ENCODE measurements around the gene ZNF606. TPM values are rescaled to one million over a fixed set of nuclear protein-coding genes. Genes with fewer than 3 reads are reported as not detected.

Gene ZNF606
- total and polyA plus RNA-seq, 10 of the 15 experiments (the other 5 are each of a cell fraction or from before 2014, with no cell fraction given), result 2.2 to 10.6 (median 7.6) TPM

DNA sequence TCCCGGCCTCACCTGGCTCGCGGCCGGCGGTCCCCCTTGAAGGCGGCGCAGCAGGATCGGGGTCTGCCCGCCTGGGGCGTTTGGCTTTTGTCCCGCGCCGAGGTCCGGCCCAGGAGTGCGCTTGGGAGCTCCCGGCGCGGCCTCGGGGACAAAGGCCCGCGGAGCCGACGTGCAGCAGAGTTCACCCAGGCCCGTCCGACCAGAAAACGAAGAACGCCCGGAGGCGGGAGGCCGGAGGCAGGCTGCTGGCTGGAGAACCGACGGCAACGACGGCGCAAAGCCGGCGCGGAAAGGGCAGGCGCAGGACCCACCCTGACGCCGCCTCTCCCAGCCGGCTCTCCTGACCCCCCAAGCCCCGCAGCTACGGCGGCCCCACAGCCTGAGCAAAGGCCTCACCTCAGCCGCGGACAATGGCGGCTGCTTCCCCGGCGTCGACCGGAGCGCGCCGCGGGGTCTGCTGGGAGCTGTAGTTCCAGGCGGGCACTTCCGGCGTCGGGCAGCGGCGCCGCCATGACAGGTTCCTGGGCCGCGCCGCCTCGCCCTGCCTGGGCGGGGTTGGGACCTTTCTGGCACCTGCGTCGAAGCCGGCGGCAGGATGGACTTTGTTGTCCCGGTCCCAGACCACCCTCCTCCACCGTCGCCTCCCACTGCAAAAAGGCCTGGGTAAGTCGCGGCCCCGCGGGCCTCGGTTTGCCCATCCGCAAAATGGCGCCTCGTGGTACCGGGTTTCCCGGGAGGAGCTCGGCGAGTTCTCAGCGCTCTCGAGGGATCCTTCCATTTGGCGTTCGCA is at the start of gene ZNF606 (continued):
- TF ChIP-seq, protein P1, sequence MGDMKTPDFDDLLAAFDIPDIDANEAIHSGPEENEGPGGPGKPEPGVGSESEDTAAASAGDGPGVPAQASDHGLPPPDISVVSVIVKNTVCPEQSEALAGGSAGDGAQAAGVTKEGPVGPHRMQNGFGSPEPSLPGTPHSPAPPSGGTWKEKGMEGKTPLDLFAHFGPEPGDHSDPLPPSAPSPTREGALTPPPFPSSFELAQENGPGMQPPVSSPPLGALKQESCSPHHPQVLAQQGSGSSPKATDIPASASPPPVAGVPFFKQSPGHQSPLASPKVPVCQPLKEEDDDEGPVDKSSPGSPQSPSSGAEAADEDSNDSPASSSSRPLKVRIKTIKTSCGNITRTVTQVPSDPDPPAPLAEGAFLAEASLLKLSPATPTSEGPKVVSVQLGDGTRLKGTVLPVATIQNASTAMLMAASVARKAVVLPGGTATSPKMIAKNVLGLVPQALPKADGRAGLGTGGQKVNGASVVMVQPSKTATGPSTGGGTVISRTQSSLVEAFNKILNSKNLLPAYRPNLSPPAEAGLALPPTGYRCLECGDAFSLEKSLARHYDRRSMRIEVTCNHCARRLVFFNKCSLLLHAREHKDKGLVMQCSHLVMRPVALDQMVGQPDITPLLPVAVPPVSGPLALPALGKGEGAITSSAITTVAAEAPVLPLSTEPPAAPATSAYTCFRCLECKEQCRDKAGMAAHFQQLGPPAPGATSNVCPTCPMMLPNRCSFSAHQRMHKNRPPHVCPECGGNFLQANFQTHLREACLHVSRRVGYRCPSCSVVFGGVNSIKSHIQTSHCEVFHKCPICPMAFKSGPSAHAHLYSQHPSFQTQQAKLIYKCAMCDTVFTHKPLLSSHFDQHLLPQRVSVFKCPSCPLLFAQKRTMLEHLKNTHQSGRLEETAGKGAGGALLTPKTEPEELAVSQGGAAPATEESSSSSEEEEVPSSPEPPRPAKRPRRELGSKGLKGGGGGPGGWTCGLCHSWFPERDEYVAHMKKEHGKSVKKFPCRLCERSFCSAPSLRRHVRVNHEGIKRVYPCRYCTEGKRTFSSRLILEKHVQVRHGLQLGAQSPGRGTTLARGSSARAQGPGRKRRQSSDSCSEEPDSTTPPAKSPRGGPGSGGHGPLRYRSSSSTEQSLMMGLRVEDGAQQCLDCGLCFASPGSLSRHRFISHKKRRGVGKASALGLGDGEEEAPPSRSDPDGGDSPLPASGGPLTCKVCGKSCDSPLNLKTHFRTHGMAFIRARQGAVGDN (IDR thresholded peaks at IDR 0.05), result peak; percentile 78
- TF ChIP-seq NFIC (IDR thresholded peaks at IDR 0.05; ENCODE audit: low read depth, low read length) (no peak), TCF7 (IDR thresholded peaks at IDR 0.05; ENCODE audit: borderline replicate concordance) (no peak), MEF2A (IDR thresholded peaks at IDR 0.05; ENCODE audit: insufficient read depth, low read depth, low read length) (no peak), BACH1 (IDR thresholded peaks at IDR 0.05; ENCODE audit: borderline replicate concordance) (no peak), MEF2B (IDR thresholded peaks at IDR 0.05; ENCODE audit: partially characterized antibody, poor library complexity, severe bottlenecking) (no peak), MTA2 (IDR thresholded peaks at IDR 0.05; ENCODE audit: low read depth) (no peak), ZNF217 (IDR thresholded peaks at IDR 0.05) (peak; percentile 95), NFYB (IDR thresholded peaks at IDR 0.05; ENCODE audit: insufficient read depth, low read depth, low read length) (no peak), RFX5 (IDR thresholded peaks at IDR 0.05; ENCODE audit: low read depth, low read length) (no peak), STAT3 (IDR thresholded peaks at IDR 0.05; ENCODE audit: low read depth, low read length) (no peak), GABPA (IDR thresholded peaks at IDR 0.05; ENCODE audit: low read depth) (peak; percentile 87), CBFB (IDR thresholded peaks at IDR 0.05; ENCODE audit: low read depth) (no peak), FOS (IDR thresholded peaks at IDR 0.05; ENCODE audit: borderline replicate concordance, extremely low read depth, insufficient read length) (no peak), TCF12 (IDR thresholded peaks at IDR 0.05; ENCODE audit: low read depth, low read length) (no peak), ATF7 (IDR thresholded peaks at IDR 0.05; ENCODE audit: low read depth) (no peak), IKZF2 (IDR thresholded peaks at IDR 0.05) (no peak), NFYA (IDR thresholded peaks at IDR 0.05; ENCODE audit: borderline replicate concordance, low read depth, low read length) (no peak), FOXK2 (IDR thresholded peaks at IDR 0.05) (no peak)
- TF ChIP-seq, protein P2, sequence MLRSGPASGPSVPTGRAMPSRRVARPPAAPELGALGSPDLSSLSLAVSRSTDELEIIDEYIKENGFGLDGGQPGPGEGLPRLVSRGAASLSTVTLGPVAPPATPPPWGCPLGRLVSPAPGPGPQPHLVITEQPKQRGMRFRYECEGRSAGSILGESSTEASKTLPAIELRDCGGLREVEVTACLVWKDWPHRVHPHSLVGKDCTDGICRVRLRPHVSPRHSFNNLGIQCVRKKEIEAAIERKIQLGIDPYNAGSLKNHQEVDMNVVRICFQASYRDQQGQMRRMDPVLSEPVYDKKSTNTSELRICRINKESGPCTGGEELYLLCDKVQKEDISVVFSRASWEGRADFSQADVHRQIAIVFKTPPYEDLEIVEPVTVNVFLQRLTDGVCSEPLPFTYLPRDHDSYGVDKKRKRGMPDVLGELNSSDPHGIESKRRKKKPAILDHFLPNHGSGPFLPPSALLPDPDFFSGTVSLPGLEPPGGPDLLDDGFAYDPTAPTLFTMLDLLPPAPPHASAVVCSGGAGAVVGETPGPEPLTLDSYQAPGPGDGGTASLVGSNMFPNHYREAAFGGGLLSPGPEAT (IDR thresholded peaks at IDR 0.05; ENCODE audit: low read depth), result no peak
- TF ChIP-seq, protein P3, sequence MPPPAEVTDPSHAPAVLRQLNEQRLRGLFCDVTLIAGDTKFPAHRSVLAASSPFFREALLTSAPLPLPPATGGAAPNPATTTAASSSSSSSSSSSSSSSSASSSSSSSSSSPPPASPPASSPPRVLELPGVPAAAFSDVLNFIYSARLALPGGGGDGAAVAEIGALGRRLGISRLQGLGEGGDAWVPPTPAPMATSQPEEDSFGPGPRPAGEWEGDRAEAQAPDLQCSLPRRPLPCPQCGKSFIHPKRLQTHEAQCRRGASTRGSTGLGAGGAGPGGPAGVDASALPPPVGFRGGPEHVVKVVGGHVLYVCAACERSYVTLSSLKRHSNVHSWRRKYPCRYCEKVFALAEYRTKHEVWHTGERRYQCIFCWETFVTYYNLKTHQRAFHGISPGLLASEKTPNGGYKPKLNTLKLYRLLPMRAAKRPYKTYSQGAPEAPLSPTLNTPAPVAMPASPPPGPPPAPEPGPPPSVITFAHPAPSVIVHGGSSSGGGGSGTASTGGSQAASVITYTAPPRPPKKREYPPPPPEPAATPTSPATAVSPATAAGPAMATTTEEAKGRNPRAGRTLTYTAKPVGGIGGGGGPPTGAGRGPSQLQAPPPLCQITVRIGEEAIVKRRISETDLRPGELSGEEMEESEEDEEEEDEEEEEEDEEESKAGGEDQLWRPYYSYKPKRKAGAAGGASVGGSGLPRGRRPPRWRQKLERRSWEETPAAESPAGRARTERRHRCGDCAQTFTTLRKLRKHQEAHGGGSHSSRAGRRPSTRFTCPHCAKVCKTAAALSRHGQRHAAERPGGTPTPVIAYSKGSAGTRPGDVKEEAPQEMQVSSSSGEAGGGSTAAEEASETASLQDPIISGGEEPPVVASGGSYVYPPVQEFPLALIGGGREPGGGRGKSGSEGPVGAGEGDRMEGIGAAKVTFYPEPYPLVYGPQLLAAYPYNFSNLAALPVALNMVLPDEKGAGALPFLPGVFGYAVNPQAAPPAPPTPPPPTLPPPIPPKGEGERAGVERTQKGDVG (CRISPR knock-in tag; IDR thresholded peaks at IDR 0.05), result no peak

All from GM12878 (cell line).